GM04504 (cell line): ENCODE data around the gene NRBF2.
"Not testable (repeated sequence)": the region's sequence is repeated elsewhere in the genome, so short reads cannot be mapped to it uniquely, and the experiment has no call there.

Experiments used
- DNase-seq: peaks from one replicate; pipeline ENCODE4 v3.0.0-alpha.2; 2012; ENCODE audit warnings: low read depth

The NRBF2 gene

GRCh38 chr10:63133056-63133820 lies at the start of gene NRBF2:
TSS of gene NRBF2 (plus strand) at chr10:63133328. CDS start at chr10:63133471, 143 bp downstream.
- peak; percentile 94 for DNase-seq

GRCh38 chr10:63083406-63083805 lies 49.7 kb upstream of the NRBF2 start:
- DNase-seq = not testable (repeated sequence)

GRCh38 chr10:63083904-63084689 lies 49.0 kb upstream of the NRBF2 start:
- peak; percentile 60 for DNase-seq

- no peak for DNase-seq
Observed at GRCh38 chr10:63084690-63085382, 48.3 kb upstream of the NRBF2 start.

GRCh38 chr10:63093227-63093626 lies 39.9 kb upstream of the NRBF2 start:
- DNase-seq = no peak

- DNase-seq = no peak
Observed at GRCh38 chr10:63094405-63094804, 38.7 kb upstream of the NRBF2 start.

- DNase-seq = no peak
Observed at GRCh38 chr10:63094881-63095280, 38.2 kb upstream of the NRBF2 start.

- no peak for DNase-seq
Observed at GRCh38 chr10:63099734-63100133, 33.4 kb upstream of the NRBF2 start.

- not testable (repeated sequence) for DNase-seq
Observed at GRCh38 chr10:63101091-63101490, 32.0 kb upstream of the NRBF2 start.

- DNase-seq = not testable (repeated sequence)
Observed at GRCh38 chr10:63102279-63102883, 30.7 kb upstream of the NRBF2 start.

GRCh38 chr10:63103178-63103577 lies 29.9 kb upstream of the NRBF2 start:
- DNase-seq = not testable (repeated sequence)

- no peak for DNase-seq
Observed at GRCh38 chr10:63103971-63104409, 29.1 kb upstream of the NRBF2 start.

GRCh38 chr10:63105225-63106110 lies 27.7 kb upstream of the NRBF2 start:
- no peak for DNase-seq

- no peak for DNase-seq
Observed at GRCh38 chr10:63106111-63106755, 26.9 kb upstream of the NRBF2 start.

- no peak for DNase-seq
Observed at GRCh38 chr10:63107943-63108437, 25.1 kb upstream of the NRBF2 start.

- no peak for DNase-seq
Observed at GRCh38 chr10:63110940-63111339, 22.2 kb upstream of the NRBF2 start.

GRCh38 chr10:63114031-63114814 lies 18.9 kb upstream of the NRBF2 start:
- peak; percentile 89 for DNase-seq

GRCh38 chr10:63115732-63116383 lies 17.3 kb upstream of the NRBF2 start:
- DNase-seq = peak; percentile 87

- DNase-seq = no peak
Observed at GRCh38 chr10:63116452-63117072, 16.6 kb upstream of the NRBF2 start.
